H1 (cell line): ENCODE measurements around the gene TGFB2. TPM values are rescaled to one million over a fixed set of nuclear protein-coding genes. Genes with fewer than 3 reads are reported as not detected.

ENCODE experiments used
- PHF8 ChIP-seq: fragments of 200-600 bp; sonication (generic); conservative IDR thresholded peaks from 2 replicates; pipeline ENCODE4 v1.7.1; 2012; ENCODE audit warnings: low read depth, mild to moderate bottlenecking, inconsistent platforms, low read length, moderate library complexity
- RNF2 ChIP-seq: fragments of 200-900, 300-1000 bp; sonication (generic); IDR thresholded peaks from 2 replicates; pipeline ENCODE4 v1.7.1; 2016; ENCODE audit warnings: borderline replicate concordance, low read depth, mild to moderate bottlenecking, antibody characterized with exemption, low read length; ENCODE audit not compliant: poor library complexity, severe bottlenecking; ENCODE audit errors: missing control alignments
- SAP30 ChIP-seq: fragments of 300-600 bp; sonication (generic); IDR thresholded peaks from 2 replicates; pipeline ENCODE4 v1.7.1; 2012; ENCODE audit warnings: low read length, moderate library complexity, mild to moderate bottlenecking, inconsistent platforms; ENCODE audit not compliant: insufficient read depth, insufficient replicate concordance
- TAF1 ChIP-seq: IDR thresholded peaks from 2 replicates; pipeline ENCODE4 v1.6.1; 2011; ENCODE audit warnings: mild to moderate bottlenecking, low read depth, low read length
- polyA plus RNA-seq, 7 experiments: library from polyadenylated mRNA; depleted of rRNA in 3 of 7; stranded (reverse) in 5 of 7; unstranded in 2 of 7; fragments of >200 nt in 5 of 7; fragments of 200-250 nt in 2 of 7; gene quantifications; 1 replicate in 5 of 7; 2 replicates in 1 of 7; 4 replicates in 1 of 7; pipeline versions ENCODE4 v1.2.1 to v1.2.3, GENCODE V29; 2011 to 2013; ENCODE audit warnings: missing spikeins in 2 of 7, mixed read lengths in 2 of 7
- total RNA-seq: library from RNA; stranded (reverse); fragmentation: NEBNext Ultra II Directional; extraction: Animal tissue kit (Norgen Biotek cat#: 25700); gene quantifications from 2 replicates; pipeline ENCODE4 v1.2.1, GENCODE V29; 2021
- TF ChIP-seq, protein P1 (sequence below): fragments of 300-600 bp; sonication (generic); IDR thresholded peaks from 2 replicates; pipeline ENCODE4 v1.7.1; 2012; ENCODE audit warnings: low read length, moderate library complexity, mild to moderate bottlenecking, inconsistent platforms; ENCODE audit not compliant: insufficient replicate concordance

The TGFB2 gene
- total and polyA plus RNA-seq, 2 of the 8 experiments (the other 6 are each of a cell fraction or from before 2014, with no cell fraction given): 0.26 to 0.84 TPM

DNA sequence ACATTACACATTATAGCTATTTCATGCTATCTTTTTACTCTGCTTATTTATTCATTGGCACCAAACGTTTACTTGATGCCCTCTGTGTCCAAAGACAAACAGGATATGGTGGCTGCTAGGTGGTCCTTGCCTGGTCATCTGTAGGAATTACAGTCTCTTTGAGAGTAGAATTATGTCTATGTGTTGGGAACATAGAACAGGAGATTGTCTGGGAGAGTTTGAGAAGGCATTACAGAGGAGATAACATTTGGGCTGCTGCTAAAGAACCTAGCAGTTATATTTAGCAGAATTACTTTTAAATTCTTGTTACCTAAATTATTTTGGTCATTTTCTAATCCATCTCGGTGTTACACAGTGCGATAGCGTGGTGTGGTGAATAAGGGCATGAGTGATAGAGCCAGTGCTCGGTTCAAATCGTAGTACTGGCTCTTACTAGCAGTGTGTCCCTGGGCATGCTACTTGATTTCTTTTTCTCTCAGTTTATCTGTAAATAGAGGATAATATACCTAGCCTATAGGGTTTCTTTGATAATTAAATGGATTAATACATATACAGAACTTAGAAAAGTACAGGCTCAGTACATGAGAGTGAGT is 39.6 kb upstream of the TGFB2 start (continued):
- TF ChIP-seq SAP30 (no peak), TAF1 (no peak), RNF2 (no peak), PHF8 (no peak)
- TF ChIP-seq, protein P1, sequence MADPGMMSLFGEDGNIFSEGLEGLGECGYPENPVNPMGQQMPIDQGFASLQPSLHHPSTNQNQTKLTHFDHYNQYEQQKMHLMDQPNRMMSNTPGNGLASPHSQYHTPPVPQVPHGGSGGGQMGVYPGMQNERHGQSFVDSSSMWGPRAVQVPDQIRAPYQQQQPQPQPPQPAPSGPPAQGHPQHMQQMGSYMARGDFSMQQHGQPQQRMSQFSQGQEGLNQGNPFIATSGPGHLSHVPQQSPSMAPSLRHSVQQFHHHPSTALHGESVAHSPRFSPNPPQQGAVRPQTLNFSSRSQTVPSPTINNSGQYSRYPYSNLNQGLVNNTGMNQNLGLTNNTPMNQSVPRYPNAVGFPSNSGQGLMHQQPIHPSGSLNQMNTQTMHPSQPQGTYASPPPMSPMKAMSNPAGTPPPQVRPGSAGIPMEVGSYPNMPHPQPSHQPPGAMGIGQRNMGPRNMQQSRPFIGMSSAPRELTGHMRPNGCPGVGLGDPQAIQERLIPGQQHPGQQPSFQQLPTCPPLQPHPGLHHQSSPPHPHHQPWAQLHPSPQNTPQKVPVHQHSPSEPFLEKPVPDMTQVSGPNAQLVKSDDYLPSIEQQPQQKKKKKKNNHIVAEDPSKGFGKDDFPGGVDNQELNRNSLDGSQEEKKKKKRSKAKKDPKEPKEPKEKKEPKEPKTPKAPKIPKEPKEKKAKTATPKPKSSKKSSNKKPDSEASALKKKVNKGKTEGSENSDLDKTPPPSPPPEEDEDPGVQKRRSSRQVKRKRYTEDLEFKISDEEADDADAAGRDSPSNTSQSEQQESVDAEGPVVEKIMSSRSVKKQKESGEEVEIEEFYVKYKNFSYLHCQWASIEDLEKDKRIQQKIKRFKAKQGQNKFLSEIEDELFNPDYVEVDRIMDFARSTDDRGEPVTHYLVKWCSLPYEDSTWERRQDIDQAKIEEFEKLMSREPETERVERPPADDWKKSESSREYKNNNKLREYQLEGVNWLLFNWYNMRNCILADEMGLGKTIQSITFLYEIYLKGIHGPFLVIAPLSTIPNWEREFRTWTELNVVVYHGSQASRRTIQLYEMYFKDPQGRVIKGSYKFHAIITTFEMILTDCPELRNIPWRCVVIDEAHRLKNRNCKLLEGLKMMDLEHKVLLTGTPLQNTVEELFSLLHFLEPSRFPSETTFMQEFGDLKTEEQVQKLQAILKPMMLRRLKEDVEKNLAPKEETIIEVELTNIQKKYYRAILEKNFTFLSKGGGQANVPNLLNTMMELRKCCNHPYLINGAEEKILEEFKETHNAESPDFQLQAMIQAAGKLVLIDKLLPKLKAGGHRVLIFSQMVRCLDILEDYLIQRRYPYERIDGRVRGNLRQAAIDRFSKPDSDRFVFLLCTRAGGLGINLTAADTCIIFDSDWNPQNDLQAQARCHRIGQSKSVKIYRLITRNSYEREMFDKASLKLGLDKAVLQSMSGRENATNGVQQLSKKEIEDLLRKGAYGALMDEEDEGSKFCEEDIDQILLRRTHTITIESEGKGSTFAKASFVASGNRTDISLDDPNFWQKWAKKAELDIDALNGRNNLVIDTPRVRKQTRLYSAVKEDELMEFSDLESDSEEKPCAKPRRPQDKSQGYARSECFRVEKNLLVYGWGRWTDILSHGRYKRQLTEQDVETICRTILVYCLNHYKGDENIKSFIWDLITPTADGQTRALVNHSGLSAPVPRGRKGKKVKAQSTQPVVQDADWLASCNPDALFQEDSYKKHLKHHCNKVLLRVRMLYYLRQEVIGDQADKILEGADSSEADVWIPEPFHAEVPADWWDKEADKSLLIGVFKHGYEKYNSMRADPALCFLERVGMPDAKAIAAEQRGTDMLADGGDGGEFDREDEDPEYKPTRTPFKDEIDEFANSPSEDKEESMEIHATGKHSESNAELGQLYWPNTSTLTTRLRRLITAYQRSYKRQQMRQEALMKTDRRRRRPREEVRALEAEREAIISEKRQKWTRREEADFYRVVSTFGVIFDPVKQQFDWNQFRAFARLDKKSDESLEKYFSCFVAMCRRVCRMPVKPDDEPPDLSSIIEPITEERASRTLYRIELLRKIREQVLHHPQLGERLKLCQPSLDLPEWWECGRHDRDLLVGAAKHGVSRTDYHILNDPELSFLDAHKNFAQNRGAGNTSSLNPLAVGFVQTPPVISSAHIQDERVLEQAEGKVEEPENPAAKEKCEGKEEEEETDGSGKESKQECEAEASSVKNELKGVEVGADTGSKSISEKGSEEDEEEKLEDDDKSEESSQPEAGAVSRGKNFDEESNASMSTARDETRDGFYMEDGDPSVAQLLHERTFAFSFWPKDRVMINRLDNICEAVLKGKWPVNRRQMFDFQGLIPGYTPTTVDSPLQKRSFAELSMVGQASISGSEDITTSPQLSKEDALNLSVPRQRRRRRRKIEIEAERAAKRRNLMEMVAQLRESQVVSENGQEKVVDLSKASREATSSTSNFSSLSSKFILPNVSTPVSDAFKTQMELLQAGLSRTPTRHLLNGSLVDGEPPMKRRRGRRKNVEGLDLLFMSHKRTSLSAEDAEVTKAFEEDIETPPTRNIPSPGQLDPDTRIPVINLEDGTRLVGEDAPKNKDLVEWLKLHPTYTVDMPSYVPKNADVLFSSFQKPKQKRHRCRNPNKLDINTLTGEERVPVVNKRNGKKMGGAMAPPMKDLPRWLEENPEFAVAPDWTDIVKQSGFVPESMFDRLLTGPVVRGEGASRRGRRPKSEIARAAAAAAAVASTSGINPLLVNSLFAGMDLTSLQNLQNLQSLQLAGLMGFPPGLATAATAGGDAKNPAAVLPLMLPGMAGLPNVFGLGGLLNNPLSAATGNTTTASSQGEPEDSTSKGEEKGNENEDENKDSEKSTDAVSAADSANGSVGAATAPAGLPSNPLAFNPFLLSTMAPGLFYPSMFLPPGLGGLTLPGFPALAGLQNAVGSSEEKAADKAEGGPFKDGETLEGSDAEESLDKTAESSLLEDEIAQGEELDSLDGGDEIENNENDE: no peak
